Karpas-422 (cell line): ENCODE results near the gene GARIN3. TPM values are rescaled to one million over a fixed set of nuclear protein-coding genes. Genes with fewer than 3 reads are reported as not detected.
"Not testable (repeated sequence)": the region's sequence is repeated elsewhere in the genome, so short reads cannot be mapped to it uniquely, and the experiment has no call there.

ENCODE experiments used
- DNase-seq: peaks from one replicate; pipeline ENCODE4 v3.0.0-alpha.2; 2015
- H2AFZ ChIP-seq: fragments of 200-600 bp; sonication (generic); 2 replicates; pipeline ENCODE4 v1.6.1; 2014; ENCODE audit warnings: antibody characterized with exemption, low read length, mixed read lengths
- H3K27ac ChIP-seq: fragments of 200-600 bp; sonication (generic); 2 replicates; pipeline ENCODE4 v1.5.1; 2014; ENCODE audit warnings: mild to moderate bottlenecking, low read length, moderate library complexity
- H3K27me3 ChIP-seq: fragments of 200-600 bp; sonication (generic); 2 replicates; pipeline ENCODE4 v1.6.1; 2014; ENCODE audit warnings: low read length, mixed read lengths
- H3K36me3 ChIP-seq: fragments of 200-600 bp; sonication (generic); 2 replicates; pipeline ENCODE4 v1.6.1; 2014; ENCODE audit warnings: low read length, mixed read lengths; ENCODE audit not compliant: insufficient read depth
- H3K4me1 ChIP-seq: fragments of 200-600 bp; sonication (generic); 2 replicates; pipeline ENCODE4 v1.6.1; 2014; ENCODE audit warnings: mild to moderate bottlenecking, low read length, mixed read lengths
- H3K4me2 ChIP-seq: fragments of 200-600 bp; sonication (generic); 2 replicates; pipeline ENCODE4 v1.6.1; 2014; ENCODE audit warnings: low read length, low read depth, mild to moderate bottlenecking; ENCODE audit not compliant: poor library complexity, severe bottlenecking
- H3K4me3 ChIP-seq: fragments of 200-600 bp; sonication (generic); 2 replicates; pipeline ENCODE4 v1.5.1; 2014; ENCODE audit warnings: mild to moderate bottlenecking, antibody characterized with exemption, low read length, mixed read lengths
- H3K79me2 ChIP-seq: fragments of 200-600 bp; sonication (generic); 2 replicates; pipeline ENCODE4 v1.6.1; 2014; ENCODE audit warnings: mild to moderate bottlenecking, low read length, mixed read lengths
- H3K9ac ChIP-seq: fragments of 200-600 bp; sonication (generic); 2 replicates; pipeline ENCODE4 v1.6.0; 2014; ENCODE audit warnings: low read length
- H3K9me2 ChIP-seq: fragments of 200-600 bp; sonication (generic), shearing (Covaris generic); replicated peaks from 2 replicates; pipeline ENCODE4 v1.6.0; 2014; ENCODE audit warnings: mild to moderate bottlenecking, low read length, moderate library complexity; ENCODE audit not compliant: insufficient read depth
- H3K9me3 ChIP-seq: fragments of 300-700, 200-600 bp; sonication (generic); 2 replicates; pipeline ENCODE4 v1.6.1; 2014; ENCODE audit warnings: low read length, mixed read lengths
- H4K20me1 ChIP-seq: fragments of 200-600 bp; sonication (generic); 2 replicates; pipeline ENCODE4 v1.6.1; 2014; ENCODE audit warnings: mild to moderate bottlenecking, antibody characterized with exemption, low read length, low read depth; ENCODE audit not compliant: insufficient read depth
- total RNA-seq: library from RNA; depleted of rRNA; stranded (reverse); fragments of >200 nt; shearing (Covaris generic); gene quantifications from 2 replicates; pipeline ENCODE4 v1.2.3, GENCODE V29; 2014; ENCODE audit warnings: low replicate concordance

The GARIN3 gene
- total RNA-seq, 1 experiment from 2014 or later, result not detected

DNA sequence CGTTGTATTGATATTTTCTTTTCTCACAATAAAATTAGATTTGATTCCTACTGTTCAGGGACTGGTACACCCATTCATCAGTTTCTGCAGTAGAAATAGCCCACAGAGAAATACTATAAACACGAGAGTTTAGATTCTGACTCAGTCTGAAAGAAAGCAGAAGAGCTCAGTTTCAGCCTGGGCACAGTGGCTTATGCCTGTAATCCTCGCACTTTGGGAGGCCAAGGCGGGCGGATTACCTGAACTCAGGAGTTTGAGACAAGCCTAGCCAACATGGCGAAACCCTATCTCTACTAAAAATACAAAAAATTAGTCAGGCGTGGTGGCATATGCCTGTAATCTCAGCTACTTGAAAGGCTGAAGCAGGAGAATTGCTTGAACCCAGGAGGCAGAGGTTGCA lies 23.2 kb upstream of the GARIN3 start:
- Histone ChIP-seq H3K9me2 (no peaks in the 10 kb centered on the region), H4K20me1 (no peaks in the 10 kb centered on the region), H3K79me2 (no peaks in the 10 kb centered on the region), H3K27me3 (no peaks in the 10 kb centered on the region), H3K4me3 (no peak overlapping the region), H3K4me1 (no peaks in the 10 kb centered on the region), H3K9ac (no peak overlapping the region), H3K36me3 (no peaks in the 10 kb centered on the region), H3K27ac (no peak overlapping the region), H2AFZ (no peak overlapping the region), H3K4me2 (no peak overlapping the region), H3K9me3 (no peaks in the 10 kb centered on the region)
- DNase-seq, result no peak

DNA sequence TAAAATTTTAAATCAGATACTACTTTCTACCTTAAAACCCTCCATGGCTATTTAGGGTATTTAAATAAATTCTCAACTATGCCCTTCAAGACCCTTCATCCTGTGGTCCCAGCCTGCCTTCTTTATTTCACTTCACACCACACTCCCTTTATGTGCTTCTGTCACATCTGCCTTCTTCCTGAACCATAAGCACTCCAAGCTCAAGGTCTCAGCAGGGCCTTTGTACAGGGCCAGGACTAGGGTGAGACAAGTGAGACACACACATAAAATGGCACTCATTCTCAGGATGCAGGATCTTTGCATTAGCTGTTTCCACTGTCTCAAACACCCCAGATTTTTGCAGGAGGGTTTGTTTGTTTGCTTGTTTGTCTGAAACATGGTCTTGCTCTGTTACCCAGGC lies 22.2 kb upstream of the GARIN3 start:
- Histone ChIP-seq H3K36me3 (no peaks in the 10 kb centered on the region), H3K4me2 (no peak overlapping the region), H3K9me2 (no peaks in the 10 kb centered on the region), H3K4me3 (no peak overlapping the region), H4K20me1 (no peaks in the 10 kb centered on the region), H3K27ac (no peak overlapping the region), H3K9me3 (no peaks in the 10 kb centered on the region), H3K27me3 (no peaks in the 10 kb centered on the region), H3K79me2 (no peaks in the 10 kb centered on the region), H2AFZ (no peak overlapping the region), H3K4me1 (no peaks in the 10 kb centered on the region), H3K9ac (no peak overlapping the region)
- no peak for DNase-seq

DNA sequence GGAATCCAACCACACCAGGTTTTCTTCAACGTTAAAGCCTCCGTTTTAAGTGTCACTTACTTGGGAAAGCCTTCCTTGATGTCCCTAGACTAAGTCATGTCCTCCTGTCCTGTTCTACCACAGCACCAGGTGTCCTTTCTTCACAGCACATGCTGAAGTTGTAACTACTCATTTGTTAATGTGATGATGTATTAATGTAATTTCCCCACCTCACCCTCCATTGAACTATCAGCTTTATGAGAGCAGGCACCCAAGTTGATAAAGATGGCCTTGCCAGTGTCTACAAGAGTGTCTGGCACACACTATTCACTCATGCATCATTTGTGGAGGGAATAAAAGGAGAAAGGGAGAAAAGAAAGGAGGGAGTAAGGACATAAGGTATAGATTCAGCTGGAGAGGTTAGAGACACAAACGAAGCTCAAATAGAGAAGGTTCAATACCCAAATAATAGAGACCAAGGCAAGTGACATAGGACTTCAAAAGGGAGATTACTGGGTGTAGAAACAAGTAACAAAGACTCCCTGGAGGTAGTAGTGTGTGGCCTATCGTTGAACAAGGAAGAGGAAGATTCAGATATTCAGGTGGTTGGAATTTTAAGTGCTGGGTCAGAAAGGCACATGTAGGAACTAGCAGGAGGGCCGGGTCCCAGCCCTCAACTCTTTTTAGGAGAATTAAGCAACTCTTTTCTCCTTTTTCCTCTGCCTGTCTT lies 21.1 kb upstream of the GARIN3 start:
- H3K79me2 ChIP-seq, result no peaks in the 10 kb centered on the region
- H3K4me3 ChIP-seq, result no peak overlapping the region
- no peaks in the 10 kb centered on the region for H3K27me3 ChIP-seq
- no peaks in the 10 kb centered on the region for H3K9me3 ChIP-seq
- H3K4me2 ChIP-seq, result no peak overlapping the region
- no peak for DNase-seq
- peak overlapping the region; percentile 8; the same call in 1 of the 2 replicates for H2AFZ ChIP-seq
- no peaks in the 10 kb centered on the region for H3K9me2 ChIP-seq
- H3K27ac ChIP-seq, result no peak overlapping the region
- no peaks in the 10 kb centered on the region for H4K20me1 ChIP-seq
- H3K36me3 ChIP-seq, result no peaks in the 10 kb centered on the region
- no peak overlapping the region for H3K9ac ChIP-seq
- H3K4me1 ChIP-seq, result 0 out of 2 replicates have a peak, but pooled peaks cover 4% of the 10 kb centered on the region

DNA sequence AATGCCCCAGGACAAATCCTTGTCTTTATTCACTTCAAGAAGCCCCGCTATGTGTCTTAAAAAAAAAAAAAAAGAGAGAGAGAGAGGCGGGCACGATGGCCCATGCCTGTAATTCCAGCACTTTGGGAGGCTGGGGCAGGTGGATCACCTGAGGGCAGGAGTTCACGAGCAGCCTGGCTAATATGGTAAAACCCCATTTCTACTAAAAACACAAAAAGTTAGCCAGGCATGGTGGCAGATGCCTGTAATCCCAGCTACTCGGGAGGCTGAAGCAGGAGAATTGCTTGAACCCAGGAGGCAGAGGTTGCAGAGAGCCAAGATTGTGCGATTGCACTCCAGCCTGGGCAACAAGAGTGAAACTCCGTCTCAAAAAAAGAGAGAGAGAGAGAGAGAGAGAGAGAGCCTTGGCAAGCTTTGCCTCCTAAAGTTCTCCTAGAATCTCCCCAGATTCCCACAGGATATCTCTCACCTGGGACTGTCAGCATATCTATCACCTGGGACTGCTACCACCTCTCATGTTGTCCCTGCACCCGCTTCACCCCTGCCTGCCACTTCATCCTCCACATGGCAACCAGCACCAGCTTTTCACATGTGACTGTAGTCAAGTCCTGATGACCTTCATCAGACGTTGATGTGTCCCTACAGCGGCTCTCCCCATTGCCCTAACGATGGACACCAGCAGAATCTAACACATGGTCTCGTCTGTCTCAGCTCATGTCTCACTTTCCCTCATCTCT lies 20.4 kb upstream of the GARIN3 start:
- Histone ChIP-seq H3K9ac (no peak overlapping the region), H2AFZ (no peak overlapping the region), H3K36me3 (no peaks in the 10 kb centered on the region), H3K79me2 (no peaks in the 10 kb centered on the region), H3K4me2 (no peak overlapping the region), H3K4me1 (0 out of 2 replicates have a peak, but pooled peaks cover 4% of the 10 kb centered on the region), H3K9me2 (no peaks in the 10 kb centered on the region), H3K27ac (no peak overlapping the region), H4K20me1 (no peaks in the 10 kb centered on the region), H3K9me3 (no peaks in the 10 kb centered on the region), H3K27me3 (no peaks in the 10 kb centered on the region), H3K4me3 (no peak overlapping the region)
- DNase-seq, result no peak

DNA sequence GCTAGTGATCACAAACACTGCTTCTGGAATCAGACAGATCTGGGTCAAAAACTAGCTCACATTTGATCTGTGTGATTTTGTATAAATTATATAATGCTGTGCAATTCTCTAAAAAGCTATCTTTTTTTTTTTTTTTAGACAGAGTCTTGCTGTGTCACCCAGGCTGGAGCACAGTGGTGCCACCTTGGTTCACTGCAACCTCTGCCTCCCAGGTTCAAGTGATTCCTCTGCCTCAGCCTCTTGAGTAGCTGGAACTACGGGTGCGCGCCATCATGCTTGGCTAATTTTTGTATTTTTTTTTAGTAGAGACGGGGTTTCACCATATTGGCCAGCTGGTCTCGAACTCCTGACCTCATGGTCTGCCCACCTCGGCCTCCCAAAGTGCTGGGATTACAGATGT lies 19.1 kb upstream of the GARIN3 start:
- H3K27me3 ChIP-seq, H3K36me3 ChIP-seq, H2AFZ ChIP-seq, H3K4me1 ChIP-seq, H4K20me1 ChIP-seq, DNase-seq, H3K27ac ChIP-seq, H3K4me2 ChIP-seq, H3K9me3 ChIP-seq, H3K79me2 ChIP-seq, H3K9me2 ChIP-seq, H3K9ac ChIP-seq, H3K4me3 ChIP-seq: not testable (repeated sequence)

DNA sequence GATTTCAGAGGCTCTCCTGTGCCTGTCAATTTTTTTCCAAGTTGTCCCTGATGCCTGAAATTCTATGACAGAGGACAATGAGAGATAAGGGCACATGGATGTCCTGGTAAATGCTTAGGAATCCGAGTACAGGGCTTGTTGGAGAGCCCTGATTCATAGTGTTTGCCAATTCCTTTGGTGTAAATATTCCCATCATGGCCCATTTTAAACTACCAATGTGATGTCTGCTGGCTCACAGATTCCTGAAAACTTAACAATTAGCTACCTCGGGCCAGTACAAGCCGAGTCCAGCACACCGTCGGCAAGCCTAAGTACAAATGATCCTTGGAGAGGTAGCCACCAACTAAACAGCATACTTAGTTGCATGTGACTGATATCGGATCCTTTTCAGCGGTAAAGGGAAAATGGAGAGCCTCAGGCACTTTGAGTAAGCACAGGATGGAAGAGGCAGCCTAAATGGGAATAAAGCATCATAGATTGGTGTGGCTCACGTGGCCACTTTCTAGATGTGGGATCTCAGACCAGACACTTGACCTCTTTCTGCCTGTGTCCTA lies 18.1 kb upstream of the GARIN3 start:
- 0 out of 2 replicates have a peak, but pooled peaks cover 4% of the 10 kb centered on the region for H3K4me1 ChIP-seq

DNA sequence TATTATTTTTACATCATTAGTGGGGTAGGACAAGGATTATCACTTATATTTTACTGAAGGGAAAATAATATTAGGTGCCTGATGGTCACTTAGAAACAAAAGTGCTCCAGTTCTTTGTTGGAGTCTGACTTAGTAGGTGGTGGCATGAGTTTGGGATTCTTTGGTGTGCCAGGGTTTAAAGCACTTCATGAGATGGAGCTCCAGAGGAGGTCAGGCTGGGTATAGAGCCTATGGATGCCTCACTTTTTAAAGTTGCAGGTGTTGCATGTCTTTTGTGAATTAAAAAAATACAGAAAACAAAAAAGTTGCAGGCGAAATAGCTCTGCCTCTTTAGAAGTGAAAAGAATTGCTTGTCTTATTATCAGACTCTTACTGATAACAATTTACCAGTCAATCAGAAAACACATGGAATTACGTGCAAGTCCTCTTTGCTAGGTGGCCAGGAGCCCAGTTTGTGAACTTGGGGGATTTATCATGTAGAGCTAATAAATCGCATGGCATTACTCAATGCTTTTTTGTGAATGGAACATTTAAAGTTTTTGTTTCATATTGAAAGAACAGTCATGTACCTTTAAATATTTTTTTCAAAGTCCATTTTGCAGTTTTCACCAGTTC lies 16.2 kb upstream of the GARIN3 start:
- H4K20me1 ChIP-seq, result no peaks in the 10 kb centered on the region
- H3K9ac ChIP-seq, result no peak overlapping the region
- H3K9me3 ChIP-seq, result no peaks in the 10 kb centered on the region
- no peaks in the 10 kb centered on the region for H3K36me3 ChIP-seq
- H2AFZ ChIP-seq, result no peak overlapping the region
- no peak overlapping the region for H3K4me3 ChIP-seq
- H3K4me2 ChIP-seq, result no peak overlapping the region
- DNase-seq, result no peak
- H3K9me2 ChIP-seq, result no peaks in the 10 kb centered on the region
- no peaks in the 10 kb centered on the region for H3K79me2 ChIP-seq
- H3K27me3 ChIP-seq, result no peaks in the 10 kb centered on the region
- 0 out of 2 replicates have a peak, but pooled peaks cover 4% of the 10 kb centered on the region for H3K4me1 ChIP-seq
- no peak overlapping the region for H3K27ac ChIP-seq

More for the DNA sequence above, 18.1 kb upstream of the GARIN3 start:
- no peaks in the 10 kb centered on the region for H3K36me3 ChIP-seq
- no peak overlapping the region for H3K9ac ChIP-seq
- H3K4me2 ChIP-seq, result no peak overlapping the region
- H3K27ac ChIP-seq, result no peak overlapping the region
- H3K4me3 ChIP-seq, result no peak overlapping the region
- no peaks in the 10 kb centered on the region for H3K79me2 ChIP-seq
- no peaks in the 10 kb centered on the region for H3K9me3 ChIP-seq
- no peaks in the 10 kb centered on the region for H4K20me1 ChIP-seq
- H3K9me2 ChIP-seq, result no peaks in the 10 kb centered on the region
- H2AFZ ChIP-seq, result no peak overlapping the region
- no peak for DNase-seq
- H3K27me3 ChIP-seq, result no peaks in the 10 kb centered on the region
